ENCODE measurements around the gene OR52E4.

The OR52E4 gene

DNA sequence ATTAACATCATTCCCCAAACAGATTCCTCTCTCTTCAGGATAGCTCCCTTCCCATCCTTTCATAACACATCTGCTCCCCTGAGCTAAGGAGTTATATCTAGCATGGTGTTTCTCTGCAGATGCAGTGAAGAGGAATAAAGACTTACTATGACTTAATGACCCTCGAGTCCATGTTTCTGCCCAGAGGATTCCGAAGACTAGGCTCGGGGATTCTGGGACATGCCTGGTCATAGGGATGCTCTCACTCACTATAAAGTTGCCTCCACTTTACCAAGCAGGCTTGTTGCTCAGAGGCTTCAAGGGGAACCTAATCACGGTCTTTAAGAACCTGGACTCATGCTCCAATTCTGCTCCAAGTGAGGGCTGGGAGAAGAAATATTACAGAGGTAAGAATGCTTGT lies at the start of gene OR52E4:
Gene OR52E4 (plus strand): TSS at position 301 of the 400 bp plus-strand sequence. CDS start 3,664 bp downstream, outside the sequence.
- DNase-seq = no peak

DNA sequence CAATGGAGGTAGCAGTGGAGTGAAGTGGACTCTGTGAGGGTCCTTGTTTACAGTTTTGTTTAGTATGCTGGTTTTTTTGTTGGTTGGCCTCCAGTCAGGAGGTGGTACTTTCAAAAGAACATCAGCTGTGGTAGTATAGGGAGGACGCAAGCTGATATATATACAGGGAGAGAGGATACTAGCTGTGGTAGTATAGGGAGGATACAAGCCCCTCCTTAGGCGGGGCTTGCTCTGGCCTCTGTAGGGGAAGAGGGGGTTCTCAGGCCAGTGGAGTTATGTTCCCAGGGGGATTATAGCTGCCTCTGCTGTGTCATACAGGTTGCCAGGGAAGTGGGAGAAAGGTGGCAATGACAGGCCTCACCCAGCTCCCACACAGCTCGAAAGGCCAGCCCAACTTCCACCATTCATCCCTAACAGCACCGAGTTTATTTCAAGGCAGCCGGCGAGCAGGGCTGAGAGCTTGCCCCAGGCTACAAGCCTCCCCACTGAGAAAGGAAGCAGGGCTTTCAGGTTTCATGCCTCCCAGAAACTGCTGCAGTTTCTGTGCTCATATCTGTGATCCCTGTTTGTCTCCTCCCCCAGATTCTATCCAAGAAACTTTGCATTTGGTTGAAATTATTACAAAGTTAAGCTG lies 49.1 kb upstream of the OR52E4 start:
- no peak for DNase-seq

DNA sequence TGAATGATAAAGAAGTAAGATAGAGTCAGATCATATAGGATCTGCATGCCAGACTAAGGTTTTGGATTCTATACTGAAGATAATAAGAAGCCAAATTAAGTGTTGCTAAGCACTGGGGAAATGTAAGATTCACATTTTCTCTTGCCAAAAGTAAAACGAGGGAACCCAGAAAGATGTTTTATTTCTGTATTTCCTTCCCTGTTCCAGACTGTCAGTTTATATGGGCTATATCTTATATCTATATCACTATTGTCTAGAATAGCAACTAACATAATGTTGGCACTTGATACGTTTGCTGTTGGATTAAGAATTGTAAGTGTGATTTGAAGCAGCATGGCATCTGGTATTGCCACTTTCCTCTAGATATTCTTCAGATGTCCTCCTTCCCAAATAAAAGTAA lies 47.0 kb upstream of the OR52E4 start:
- no peak for DNase-seq

DNA sequence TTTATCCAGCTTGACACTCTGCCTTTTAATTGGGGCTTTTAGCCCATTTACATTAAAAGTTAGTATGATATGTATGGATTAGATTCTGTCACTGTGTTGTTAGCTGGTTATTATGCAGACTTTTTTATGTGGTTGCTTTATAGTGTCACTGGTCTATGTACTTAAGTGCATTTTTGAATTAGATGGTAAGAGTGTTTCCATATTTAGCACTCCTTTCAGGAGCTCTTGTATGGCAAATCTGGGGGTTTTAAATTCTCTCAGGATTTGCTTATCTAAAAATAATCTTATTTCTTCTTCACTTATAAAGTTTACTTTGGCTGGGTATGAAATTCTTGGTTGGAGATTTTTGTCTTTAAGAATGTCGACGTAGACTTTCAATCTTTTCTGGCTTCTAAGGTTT lies 42.7 kb upstream of the OR52E4 start:
- no peak for DNase-seq

DNA sequence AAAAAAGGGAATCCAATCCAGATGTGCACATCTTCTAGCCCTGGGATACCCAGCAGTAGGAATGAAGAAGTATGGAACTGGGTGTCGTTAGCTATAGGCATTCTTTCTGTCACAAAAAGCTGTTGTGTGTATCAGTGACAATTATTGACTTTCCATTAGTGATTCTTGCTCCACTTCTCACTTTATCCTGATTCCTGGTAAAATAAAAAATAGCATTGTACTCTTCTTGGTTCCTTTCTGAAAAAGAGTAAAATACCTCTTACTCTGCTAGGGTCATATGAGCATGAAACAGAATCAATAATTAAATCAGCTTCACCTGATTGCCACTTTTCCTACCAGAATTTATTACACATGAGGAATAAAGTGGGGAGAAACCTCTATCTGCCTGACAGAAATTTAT lies 38.6 kb upstream of the OR52E4 start, which contains the start of gene OR52E6:
Gene OR52E6 (minus strand): TSS at position 101 of the 400 bp plus-strand sequence. CDS start 0 bp downstream, at position 101.
- DNase-seq = no peak

DNA sequence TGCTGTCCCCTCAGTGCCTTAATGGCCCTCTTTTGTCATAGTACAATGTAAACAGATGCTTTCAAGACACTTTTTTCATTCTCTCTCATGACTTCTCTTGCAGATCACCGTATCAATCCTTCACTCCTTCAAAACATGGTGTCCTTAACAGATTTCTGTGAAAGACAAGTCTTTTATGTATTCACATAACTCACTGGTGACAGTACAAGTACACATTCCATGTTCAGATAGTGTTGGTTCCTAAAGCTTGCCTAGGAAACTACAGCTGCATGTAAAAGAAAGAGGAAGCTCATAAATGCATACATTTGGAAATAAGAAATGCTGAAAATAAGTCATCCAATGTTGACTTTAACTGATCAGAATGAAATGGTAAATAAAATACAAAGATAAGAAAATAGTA lies 33.7 kb upstream of the OR52E4 start:
- no peak for DNase-seq

DNA sequence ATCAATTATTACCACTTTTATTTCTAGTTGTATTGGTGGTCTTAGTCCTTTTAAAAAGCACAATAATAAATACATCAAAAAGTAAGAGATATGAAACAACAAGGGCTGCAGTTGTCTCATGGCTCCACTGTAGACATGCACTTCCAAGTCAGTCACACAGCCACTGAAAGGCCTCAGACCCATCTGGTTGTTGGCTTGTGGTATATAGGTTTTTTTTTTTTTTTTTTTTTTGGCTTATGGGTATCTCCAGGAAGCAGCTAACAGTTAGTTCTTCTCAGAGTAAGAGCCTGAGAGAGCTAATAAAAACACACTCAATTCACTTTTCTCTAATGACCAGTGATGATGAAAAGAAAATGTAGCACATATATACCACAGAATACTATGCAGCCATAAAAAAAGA lies 32.7 kb upstream of the OR52E4 start:
- no peak for DNase-seq

DNA sequence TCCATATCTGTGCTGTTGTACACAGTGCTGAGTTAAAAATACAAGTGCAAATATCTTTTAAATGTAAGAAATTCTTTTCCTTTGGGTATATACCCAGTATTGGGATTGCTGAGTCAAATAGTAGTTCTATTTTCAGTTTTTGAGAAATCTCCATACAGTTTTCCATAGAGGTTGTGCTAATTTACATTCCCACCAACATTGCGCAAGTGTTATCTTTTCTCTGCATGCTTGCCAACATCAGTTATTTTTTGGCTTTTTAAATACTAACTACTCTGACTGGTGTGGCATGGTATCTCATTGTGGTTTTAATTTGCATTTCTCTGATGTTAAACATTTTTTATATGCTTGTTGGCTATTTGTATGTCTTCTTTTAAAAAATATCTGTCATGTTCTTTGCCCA lies 29.4 kb upstream of the OR52E4 start:
- DNase-seq = no peak

DNA sequence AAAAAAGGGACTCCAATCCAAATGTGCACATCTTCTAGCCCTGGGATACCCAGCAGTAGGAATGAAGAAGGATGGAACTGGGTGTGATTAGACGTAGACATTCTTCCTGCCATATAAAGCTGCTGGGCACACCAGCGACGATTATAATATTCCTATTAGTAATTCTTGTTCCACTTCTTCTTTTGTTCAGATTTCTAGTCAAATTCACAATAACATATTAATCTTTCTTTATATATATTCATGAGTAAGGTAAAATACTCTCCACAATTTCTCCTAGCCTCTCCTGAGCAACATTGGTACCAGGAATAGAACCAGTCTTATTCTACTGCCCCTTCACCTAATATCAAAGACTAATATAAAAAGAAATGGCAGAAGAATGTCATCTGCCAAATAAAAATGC lies 22.8 kb upstream of the OR52E4 start, which contains the start of gene OR52E8:
Gene OR52E8 (minus strand): TSS at position 101 of the 400 bp plus-strand sequence. CDS start 0 bp downstream, at position 101.
- no peak for DNase-seq

DNA sequence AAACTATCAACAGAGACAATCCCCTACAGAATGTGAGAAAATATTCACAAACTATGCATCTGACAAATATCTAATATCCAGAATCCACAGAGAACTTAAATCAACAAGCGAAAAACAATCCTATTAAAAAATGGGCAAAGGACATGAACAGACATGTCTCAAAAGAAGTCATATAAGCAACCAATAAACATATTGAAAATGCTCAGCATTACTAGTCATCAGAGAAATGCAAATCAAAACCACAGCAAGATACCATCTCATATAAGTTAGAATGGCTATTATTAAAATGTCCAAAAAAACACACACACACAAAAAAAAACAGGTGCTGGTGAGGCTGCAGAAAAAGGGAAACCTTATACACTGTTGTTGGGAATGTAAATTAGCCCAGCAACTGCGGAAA lies 14.6 kb upstream of the OR52E4 start:
- DNase-seq = no peak

DNA sequence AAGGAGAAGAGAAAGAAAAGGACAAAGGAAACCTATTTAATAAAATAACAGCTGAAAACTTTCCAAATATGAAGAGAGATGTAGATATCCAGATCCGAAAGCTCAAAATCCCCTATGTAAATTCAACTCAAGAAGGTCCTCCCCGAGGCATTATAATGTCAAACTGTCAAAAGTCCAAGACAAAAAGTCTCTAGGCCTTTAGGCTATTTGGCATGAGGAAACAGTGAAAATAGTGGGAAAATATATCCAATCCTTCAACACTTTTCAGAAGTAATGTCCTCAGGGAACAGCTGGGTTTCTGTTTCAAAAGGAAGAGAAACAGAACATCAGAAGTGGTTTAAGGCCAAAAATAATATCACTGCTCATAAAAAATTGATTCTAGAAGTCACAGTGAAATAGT lies 1.9 kb upstream of the OR52E4 start:
- no peak for DNase-seq

DNA sequence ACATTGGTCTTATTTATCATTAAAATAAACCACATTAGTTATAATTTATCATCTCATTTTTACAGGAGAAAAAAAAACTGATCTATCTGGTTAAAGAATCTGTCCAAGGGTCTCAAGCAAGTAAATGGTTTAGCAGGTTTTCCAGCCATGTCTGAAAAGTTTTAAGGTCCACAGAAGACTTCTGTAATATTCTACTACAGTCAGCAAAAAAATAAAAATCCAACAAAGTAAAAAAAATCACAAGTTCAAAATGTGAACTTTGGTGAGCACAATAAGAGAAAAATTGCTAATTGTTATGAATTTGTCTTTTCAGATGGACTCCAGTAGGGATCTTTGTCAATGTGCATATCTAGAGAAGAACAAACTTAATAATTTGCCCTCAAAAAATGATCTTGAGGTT lies 1.3 kb downstream of the OR52E4 start:
- no peak for DNase-seq

DNA sequence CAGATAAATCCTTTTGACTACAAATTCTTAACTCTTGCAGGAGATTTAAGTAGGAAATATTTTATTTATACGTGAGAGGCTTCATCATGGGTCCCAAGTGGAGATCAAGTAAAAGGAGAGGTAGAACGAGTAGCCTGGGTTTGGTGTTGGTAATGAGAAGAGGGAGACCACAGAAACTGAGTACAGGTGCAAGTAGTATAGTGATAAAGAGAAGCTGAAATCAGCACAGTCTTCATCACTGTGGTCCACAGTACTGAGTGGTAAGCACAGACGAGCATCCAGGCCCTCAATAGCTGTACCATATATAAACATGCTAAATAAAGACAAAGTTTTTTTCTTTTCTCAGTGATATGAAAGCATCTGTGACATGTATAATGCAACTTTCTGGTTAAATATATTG lies 6.7 kb downstream of the OR52E4 start:
- DNase-seq = no peak

DNA sequence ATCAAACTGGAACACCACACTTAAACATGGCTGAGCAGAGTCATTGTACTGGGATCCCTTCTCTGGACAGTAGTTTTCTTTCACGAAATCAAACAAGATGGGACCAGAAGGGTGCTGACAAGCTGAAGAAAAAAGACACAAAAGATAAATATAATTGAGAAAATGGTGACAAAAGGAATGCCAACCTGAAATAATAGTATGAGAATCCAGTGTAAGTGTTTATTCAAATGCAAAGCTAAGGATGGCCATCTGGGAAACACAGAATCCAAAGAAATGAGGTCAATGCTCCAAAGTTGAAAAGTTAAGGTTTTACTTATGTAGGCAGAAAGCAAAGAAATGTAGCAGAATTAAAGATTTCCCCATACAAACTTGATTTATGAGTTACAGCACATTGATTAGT lies 7.2 kb downstream of the OR52E4 start:
- DNase-seq = no peak

DNA sequence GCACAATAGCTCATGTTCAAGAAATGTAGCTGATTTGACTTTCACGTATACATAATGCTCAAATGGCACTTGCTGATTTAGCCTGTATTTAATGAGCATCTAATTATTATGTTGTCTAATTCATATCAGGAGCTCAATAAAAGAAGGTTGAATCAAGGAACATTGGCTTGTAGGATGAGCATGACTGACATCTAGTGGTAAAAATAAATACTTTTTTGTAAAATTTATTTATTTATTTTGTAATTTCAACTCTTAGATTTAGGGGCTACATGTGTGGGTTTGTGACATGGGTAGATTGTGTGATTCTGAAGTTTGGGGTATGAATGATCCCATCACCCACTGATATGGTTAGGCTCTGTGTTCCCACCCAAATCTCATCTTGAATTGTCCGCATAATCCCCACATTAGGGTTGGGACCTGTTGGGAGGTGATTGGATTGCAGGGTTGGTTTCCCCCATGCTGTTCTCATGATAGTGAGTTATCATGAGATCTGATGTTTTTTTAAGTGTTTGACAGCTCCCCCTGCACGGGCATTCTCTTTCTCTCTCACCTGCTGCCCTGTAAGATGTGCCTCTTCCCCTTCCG lies 10.9 kb downstream of the OR52E4 start:
- no peak for DNase-seq

DNA sequence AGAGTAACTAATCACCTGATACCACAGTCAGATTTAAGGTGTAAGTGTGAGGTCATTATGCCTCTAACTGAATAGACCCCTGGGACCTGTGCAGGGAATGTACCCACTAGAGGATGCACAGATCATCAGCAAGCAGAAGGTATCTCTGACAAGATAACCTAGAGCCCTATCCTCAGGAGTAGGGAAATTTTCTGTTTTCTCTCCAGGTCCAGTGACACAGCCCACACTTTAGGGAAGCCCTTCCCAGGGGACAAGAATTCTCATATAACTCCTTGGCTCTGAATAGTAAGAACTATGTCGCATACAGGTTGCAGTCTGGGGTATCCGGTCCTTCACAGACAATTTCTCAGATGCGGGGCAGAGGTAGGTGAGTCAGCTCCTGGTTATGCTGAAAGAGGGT lies 12.5 kb downstream of the OR52E4 start, which contains the start of gene OR52E5:
Gene OR52E5 (plus strand): TSS at position 301 of the 400 bp plus-strand sequence. CDS start 7,569 bp downstream, outside the sequence.
- DNase-seq = no peak

DNA sequence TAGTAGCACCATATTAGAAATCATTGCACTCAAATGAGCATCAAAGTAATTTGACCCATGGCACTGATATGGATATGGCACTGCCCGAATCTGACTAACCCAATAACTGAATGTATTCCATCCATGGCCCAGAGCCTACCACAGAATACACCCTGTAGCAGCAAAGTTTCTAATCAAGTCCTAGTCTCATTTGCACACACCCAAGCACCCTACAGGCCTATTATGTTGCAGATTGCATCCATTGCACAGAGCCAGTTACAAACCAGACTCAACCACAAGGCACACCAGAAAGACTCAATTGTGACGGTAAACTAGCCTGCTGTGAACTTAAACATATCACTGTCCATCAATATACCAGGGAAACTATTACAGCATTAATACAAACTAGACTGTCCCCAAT lies 19.1 kb downstream of the OR52E4 start:
- no peak for DNase-seq

DNA sequence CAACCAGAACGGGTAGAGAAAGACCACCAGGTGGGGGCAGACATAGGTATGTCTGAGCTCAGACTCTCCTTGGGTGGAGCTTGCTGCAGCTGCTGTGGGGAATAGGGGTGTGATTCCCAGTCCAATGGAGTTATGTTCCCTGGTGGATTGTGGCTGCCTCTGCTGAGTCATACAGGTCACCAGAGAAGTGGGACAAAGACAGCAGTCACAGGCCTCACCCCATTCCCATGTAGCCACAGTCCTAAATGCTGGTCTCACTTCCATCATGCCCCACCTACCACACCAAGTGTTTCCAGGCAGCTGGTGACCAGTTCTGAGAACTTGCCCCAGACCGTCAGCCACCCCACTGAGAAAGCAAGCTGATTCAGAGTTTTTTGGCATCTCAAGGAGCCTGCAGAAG lies 30.1 kb downstream of the OR52E4 start:
- DNase-seq = no peak

DNA sequence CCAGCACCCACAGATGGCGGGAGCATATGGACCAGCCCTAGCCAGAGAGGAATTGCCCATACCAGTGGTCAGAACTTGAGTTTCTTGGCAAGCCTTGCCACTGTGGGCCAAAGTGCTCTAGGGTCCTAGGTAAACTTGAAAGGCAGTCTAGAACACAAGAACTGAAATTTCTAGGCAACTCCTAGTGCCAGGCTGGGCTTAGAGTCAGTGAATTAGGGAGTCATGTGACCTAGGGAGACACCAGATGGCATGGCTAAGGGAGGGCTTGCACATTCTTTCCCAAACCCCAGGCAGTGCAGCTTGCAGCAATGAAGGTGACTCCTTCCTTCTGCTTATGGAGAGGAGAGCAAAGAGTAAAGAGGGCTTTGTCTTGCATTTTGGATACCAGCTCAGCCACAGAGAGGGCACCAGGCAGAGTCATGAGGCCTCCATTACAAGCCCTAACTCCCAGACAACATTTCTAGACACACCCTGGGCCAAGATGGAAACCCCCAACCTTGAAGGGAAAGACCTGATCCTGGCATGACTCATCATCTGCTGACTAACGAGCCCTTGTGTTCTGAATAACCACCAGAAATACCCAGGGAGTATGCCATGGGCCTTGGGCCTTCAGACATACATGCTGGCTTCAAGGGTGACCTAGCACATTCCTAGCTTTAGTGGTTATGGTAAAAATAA lies 42.5 kb downstream of the OR52E4 start:
- no peak for DNase-seq

DNA sequence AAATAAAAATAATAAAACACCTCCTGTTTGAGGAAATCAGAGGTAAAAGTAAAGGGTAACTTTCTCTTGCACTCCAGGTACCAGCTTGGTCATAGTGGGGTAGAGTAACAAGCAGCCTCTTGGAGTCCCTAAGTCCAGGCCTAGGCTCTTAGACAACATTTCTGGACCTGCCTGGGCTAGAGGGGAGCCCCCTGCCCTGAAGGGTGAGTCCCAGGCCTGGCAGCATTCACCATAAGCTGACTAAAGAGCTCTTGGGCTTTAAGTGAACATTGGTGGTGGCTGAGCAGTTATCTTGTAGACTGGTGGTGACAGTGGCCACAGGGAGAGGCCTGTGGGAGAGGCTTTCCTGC lies 43.0 kb downstream of the OR52E4 start:
- no peak for DNase-seq

DNA sequence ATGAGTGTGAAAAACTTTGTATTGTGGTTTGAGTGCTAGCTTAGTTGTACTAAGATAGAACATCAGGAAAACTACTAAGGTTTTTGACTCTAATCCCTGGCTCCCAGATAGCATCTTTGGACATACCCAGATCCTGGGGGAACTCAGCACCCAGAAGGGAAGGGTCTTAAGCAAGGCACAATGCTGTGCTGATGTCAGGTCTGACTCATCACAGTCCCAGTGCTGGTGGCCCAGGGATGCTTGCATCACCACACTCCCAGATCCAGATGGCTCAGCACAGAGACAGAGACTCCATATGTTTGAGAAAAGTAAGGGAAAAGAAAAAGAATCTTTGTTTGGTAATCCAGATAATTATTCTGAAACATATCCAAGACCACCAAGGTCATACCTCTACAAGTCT lies 43.4 kb downstream of the OR52E4 start:
- no peak for DNase-seq

DNA sequence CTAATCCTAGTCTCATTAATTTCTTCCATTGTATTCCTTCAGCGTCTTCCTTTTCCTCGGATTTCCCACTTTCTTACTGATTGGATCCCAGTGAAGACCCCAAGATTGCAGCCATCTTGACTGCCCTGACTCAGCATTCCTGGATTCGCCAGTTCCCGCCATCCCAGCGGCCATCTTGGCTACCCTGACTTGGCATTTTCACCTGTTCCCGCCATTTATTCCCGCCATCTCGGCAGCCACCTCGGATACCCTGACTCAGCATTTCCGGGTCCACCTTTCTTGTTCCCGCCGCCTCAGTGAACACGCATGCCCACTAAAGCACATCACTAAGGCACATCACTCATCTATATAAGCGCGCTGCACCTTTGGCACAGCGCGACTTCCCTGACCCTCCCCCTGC lies 47.8 kb downstream of the OR52E4 start:
- DNase-seq = no peak

DNA sequence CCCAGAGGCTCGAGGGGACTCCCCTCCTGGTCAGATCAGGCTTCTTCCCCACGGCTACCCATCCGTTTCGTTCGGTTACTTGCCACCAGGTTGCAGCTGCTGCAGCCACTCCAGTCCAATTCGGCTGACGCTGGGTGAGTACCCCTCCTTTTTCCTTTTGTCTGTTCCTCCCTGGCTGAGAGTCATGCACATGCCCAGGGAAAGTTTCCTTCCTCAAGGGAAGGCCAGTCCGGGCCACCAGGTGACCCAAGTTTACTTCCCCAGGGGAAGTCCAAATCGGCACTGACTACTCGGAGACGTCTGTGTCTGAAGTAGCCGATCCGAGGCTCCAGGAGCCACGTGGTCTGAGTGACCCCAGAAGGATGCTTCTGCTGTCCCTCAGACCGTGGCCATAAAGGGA lies 48.4 kb downstream of the OR52E4 start:
- no peak for DNase-seq
